Measurements from ENCODE around the gene MAP6.
A peak's percentile ranks its signal among the peaks of the same experiment; 100 is the strongest.
"Not testable (repeated sequence)": the region's sequence is repeated elsewhere in the genome, so short reads cannot be mapped to it uniquely, and the experiment has no call there.

The MAP6 gene

DNA sequence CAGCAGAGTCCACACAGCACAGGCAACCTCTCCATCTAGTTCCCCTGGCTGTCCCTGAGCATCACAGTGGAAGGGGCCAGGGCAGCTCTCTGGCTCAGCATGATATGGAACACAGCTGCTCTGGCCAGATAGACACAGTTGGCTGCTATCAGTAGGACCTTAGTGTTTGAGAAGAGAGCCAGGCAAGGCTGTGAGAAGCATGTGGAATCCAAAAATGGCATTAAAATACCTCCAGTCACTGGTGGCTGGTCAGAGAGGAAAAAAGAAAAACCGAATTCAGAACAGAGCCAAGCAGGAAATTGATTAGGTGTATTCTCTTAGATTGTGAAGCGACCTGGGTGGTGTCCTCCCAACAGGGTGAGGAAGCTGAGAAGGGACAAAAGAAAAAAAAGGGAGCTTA is 78.9 kb downstream of the MAP6 start:
- DNase-seq: no peak

DNA sequence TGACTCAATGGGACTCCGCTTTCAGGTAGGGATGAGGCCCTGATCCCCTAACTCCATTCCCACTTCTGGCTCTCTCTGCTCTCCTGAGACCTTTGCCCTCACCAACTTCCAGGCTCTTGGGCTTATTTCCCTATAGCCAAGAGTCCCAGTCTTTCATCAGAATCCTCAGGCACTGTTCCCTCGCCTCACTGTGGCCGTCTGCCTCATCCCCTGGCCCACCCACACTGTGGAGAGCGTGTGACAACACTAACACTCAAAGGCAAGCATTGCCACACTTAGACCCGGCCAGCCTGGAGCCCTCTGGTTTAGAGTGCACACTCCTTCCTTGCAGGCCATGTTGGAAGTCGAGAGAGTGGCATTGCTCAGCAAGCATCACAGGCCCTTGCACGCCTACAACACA is 79.8 kb downstream of the MAP6 start:
- peak; percentile 21 to 68 (median 52) for DNase-seq

DNA sequence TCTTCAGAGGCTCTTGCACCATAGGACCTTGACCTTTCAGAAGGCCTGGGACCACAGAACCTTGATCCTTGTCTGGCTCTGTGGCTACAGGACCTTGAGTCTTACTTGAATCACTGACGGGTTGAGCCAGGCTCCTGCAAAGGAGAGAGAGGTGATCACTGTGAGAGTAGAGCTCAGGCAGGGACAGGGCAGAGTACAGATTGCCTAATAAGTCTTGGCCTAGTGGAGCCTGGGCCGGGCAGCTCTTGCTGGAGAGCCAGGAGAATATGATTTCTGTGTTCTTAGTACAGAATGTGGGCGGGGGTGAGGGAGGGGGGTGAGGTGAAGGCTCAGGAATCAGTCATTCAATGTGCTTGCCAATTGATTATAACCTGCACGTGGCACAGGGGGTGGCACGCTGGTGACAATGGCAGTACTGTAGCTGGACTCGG is 80.8 kb downstream of the MAP6 start:
- DNase-seq: no peak

DNA sequence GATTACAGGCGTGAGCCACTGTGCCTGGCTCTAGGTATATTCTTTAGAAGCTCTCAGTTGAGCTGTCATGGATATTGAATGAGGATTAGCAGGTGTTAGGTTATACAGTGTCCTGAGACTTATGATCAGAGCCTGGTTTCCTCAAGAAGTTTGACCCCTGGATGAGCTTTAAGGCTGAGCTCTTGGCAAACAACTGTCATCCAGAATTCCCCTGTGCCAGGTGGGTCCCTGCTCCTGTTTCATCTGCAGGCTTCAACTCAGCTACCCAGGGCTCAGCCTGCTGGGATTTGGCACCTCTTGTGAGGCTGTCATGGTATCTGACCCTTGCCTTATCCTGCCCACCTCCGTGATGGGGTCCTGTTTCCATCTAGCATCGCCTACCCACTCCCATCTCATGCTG is 82.4 kb downstream of the MAP6 start:
- DNase-seq: no peak

DNA sequence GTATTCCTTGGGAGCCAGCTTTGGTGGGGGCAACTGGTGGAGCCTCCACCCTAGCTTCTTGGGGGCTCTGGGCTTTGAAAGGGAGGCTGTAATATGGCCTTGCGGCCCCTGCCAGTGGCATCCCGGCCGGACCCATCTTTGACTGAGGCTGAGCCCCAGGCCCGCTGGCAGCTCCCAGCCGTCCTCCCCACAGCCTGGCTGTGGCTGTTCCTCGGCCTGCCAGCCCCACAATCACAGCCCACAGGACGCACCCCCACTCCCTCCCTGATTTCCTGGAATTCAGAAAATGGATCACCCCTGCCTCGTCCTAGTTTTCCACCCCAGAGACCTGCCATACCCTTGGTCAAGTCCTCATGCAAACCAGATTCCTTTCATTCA is 83.6 kb downstream of the MAP6 start:
- DNase-seq: no peak

DNA sequence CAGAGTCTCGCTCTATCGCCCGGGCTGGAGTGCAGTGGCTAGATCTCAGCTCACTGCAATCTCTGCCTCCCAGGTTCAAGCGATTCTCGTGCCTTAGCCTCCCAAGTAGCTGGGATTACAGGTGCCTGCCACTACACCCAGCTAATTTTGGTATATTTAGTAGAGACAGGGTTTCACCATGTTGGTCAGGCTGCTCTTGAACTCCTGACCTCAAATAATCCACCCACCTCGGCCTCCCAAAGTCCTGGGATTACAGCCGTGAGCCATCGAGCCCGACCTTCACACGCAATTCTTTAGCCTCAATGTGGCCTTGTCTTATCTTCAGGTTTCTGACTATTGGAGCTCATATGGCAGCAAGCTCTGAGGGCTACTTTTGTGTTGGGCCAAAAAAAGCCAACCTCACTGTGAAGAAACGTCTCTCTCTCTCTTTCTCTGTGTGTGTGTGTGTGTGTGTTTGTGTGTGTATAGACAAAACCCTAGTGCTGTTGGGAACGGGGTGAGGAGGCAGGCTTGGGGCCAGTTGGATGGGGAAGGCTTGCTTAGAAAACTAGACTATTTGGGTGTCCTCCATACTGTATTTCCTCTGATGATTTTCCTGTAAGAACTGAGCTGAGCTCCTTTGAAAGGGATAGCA is 84.1 kb downstream of the MAP6 start:
- DNase-seq: not testable (repeated sequence)

DNA sequence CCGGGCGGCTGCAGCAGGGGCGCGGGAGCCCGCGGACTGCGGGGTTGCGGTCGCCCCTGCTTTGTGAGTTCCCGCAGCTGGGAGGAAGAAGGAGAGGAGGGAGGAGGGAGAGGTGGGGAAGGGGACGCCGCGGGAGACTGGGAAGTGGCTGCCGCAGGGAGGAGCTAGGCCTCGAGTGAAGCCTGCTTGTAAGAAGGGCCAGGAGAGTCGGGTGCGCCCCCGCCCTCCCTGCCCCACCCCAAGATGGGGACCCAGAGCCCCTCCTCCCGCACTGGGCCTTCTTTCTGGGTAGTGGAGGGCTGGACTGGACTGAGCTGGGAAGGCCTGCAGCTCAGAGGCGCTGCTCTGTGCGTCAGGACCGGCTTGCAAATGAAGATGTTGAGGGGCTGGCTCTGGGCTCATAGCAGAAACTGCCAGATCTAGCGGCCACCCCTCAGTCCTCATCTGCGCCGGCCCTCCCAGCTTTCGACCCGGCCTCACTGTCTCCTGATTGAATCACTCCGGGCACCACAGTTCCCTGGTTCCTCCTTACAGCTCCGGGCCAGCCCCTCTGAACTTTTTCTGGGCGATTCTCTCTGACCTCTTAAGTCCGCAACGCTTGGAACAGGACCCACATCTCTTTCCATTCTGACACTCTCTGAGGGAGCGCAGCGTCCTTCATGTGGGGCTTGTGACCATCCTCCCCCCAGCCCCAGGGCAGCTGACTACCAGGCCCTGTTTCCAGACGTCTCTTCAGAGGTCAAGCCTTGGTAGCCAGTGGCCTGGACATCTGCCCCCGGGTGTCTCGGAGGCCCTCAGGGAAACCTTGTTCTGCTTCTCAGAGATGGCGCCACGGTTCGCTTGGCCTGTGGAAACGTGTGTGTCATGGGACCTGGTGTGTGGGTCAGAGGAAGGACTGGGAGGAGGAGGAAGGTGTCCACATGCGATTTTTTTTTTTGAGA is 84.8 kb downstream of the MAP6 start:
- peak in 3 of 4 experiments; percentile 35 to 74 (median 70) for DNase-seq

DNA sequence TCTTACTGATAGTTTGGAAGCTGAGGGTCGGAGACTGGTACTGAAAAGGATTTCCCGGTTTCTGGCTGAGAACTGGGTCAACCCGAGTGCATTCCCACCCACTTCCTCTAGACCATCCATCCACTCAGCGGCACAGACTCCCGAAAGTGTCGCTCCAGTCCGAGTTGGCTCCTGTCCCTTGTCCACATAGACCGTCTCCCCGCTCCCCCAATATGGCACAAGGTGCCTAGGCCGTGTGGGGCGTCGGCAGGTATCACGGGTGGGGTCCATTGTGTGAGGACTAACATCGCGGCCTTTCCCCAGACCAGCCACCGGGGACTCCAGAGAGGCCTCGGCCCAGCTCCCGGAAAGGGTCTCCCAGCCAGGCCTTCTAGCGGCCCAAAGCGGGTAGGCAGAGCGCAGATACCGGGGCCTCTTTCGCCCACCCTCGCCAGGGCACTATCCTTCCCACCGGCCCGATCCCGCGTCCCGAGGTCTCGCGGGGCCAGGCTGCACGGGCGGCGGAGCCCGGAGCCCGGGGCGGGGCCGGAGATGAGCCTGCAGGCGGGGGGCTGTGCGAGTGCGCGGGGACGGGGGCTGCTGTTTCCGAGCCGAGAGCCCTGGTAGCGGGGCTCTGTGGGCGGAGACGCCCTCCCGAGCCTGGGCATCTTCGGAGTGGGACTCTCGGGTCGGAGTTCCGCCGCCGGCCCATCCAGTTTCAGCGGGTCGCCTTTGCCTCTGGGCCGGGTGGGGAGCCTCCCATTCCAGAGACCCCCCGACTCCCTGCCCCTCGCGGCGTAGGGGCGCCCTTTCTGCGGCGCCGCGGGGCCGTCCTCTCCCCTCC is 85.7 kb downstream of the MAP6 start:
- DNase-seq: peak; percentile 22 to 88 (median 64)

DNA sequence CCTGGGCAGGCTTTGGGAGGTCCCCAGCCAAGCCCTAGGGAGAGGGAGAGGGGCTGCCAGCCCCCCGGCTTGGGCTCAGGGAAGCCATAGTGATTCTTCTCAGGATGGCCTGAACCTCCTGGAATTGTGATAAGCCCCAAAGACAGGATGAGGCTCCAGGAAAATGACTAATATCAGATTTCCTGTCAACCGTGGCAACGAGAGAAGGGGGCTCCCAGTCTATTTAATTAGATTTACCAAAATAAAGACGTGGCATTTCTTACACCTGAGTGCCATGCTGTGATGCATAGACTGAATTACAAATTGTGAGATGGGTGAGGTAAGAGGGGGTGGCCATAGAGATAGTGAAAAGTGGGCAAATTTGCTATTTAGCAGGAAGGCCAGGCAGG is 86.3 kb downstream of the MAP6 start:
- DNase-seq: no peak

DNA sequence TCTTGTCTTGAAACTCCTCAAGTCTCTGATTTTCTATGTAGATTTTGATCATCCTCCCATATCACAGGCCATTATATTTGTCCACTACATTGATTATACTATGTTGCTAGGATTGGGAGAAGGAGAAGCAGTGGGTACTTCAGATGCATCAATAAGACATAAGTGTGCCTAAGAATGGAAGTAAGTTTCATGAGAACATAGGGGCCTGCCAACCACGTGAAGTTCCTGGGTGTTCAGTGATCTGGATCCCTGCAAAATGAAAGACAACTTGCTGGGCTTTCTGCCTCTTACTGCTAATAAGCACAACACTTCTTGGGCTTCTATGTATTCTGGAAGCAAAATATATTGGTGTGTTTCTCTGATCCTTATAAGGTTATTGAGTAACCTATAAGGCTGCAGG is 89.0 kb downstream of the MAP6 start:
- DNase-seq: no peak

DNA sequence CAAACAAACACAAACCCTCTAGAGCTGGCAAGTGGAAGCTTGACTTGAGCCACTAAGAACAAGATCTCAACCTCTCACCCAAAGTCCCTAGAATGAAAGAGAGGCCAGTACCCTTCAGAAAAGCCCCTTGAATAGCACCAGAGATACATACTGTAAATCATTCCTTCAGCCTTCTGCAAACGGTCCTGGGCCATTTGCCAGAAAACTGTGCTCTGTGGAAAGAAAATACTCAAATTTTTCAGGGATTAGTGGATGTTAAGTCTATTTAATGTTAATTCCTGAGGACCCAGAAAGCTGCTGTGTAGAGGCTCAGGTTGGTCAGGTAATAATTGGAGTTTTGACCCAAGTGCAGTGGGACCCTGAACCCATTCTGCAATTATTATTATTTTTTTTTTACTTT is 89.9 kb downstream of the MAP6 start:
- no peak for DNase-seq

DNA sequence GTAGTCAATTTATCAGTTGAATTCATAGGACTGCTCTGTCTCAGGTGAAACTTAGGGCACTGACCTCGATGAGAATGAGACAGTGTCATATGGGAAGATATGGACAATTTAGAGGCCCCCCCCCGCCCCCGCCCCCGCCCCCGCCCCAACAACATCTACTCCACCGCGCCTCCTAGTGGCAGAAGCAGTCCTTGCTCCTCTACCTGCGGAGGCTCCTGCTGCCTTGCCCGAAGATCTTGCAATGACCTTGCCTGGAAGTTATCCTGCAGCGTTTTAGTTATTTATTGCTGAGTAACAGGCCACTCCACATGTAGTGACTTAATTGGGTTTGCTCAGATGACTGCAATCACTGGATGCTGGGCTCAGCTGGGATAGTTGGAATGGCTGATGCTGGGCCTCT is 91.6 kb downstream of the MAP6 start:
- DNase-seq: no peak

DNA sequence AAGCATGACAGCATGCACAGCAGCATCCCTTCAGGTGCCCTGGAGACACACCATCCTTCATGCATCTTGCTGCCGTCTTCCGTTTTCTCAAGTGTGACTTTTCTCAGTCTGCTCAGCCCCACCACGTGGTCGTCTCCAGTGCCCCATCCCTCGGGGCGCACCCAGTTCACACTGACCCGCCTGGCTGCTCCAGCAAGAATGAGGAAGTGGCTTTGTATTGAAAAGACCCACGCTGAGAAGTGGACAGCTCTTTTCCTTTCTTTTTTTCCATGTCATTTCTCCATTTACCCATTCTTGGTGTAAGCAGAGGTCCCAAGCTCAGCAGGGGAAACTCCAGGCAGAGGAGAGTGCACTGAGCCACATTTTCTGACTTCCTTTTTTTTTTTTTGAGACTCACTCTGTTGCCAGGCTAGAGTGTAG is 92.3 kb downstream of the MAP6 start:
- peak; percentile 89 to 95 (median 94) for DNase-seq

DNA sequence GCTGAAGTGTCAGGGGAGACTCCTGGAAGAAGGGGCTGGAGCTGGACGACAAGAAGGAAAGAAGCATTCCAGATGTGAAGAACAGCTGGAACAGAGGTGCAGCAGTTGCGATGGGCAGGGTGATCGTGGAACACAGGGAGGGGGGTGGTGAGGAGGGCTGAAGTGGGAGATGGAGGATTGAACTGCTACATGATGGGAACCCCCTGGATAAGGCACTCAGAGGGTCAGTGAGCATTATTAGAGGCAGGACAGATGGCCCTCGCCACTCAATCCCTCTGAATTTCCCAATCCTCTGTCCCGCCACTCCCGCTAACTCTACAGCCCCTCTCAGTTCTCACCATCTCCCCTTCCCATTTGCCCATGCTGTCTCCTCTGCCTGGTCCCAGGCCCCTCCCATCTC is 92.8 kb downstream of the MAP6 start:
- no peak for DNase-seq

DNA sequence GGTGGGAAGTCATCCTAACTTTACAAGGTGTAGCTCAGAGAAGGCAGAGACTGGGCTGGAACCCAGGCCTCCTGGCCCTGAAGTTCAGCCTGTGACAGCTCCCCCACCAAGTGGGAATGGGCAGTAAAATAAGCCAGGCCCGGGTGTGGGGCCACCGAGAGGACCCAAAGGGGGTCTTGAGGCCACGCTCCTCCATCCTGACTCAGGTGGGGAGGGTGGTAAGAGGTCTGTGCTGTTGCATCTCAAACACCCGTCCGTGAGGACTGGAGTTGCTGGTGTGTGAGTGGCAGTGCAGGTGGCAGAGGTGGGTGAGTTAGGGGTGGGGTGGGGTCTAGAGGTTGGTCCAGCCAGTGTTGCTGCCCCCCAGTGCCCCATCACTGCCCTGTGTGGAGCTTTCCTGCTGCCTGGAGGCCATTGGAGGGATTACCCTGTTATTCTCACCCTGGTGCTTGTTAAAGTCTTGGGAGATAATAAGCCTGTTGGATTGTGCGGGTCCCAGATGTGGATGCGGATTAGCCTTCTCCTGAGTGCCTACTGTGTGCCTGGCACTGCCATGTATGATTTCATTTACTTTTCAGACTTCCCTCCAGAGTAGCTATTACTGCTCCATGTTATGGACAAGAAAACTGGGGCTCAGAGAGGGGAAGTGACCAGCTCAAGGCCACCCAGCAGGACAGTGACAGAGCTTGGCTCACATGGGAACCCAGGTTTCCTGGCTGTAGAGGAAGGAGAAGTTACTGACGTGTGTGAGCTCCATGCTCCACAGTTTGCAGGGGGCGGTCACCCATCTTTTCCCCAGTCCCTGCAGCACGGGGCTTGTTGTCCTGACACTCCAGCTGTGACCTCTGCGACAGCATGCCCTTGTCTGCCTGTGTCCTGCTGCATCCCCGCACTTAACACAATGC is 93.9 kb downstream of the MAP6 start:
- peak in 3 of 4 experiments; percentile 46 to 58 (median 54) for DNase-seq

DNA sequence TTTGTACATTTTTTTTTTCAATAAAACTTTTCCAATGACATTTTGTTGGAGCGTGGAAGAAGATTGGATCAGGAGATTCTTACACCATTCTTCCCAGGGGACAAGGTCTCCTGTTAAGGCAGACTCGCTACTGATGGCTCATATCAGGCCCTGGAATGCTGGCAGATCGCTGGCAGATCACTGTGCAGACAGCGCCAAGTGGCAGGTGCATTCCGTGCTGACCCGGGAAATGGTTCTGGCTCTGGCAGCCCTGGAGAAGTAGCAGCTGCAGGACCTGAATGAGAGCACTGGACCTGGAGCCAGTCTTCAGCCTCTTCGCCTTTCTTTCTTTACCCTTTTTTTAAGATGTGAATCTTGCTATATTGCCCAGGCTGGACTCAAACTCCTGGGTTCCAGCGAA is 96.1 kb downstream of the MAP6 start:
- DNase-seq: no peak

DNA sequence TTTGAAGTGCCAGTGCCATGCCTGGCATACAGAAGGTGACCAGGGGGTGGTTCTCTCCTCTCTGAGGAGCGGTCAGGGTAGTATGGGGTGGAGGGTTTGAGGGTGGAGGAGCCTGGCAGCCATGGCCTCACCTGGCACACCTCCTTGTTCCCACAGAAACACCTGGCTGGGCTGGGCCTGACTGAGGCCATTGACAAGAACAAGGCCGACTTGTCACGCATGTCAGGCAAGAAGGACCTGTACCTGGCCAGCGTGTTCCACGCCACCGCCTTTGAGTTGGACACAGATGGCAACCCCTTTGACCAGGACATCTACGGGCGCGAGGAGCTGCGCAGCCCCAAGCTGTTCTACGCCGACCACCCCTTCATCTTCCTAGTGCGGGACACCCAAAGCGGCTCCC is 97.2 kb downstream of the MAP6 start:
- DNase-seq: no peak

DNA sequence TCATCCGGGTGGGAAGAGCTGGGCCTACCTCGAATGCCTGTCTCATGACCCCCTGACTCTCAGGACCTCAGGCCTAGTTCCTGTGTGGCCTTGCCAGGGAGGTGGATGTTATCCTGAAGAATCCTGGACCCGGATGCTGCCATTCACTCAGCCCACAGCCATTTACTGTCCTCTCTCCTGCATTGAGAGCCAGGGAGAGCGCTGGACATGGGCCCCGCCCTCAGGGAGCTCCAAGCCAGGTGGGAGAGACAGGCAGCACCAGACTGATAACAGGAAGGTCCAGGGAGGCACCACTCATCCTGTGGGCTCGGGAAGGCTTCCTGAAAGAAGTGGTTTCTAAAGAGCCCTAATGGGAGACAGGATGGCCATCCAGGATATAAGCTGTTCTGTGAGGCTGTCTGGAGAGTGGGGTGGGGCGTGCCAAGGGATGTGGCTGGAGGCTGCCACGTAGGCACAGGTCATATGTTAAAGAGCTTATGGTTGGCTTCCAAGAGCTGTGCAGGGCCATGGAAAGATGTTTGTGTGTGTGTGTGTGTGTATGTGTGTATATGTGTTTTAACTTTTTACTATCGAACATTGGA is 98.2 kb downstream of the MAP6 start:
- no peak for DNase-seq

DNA sequence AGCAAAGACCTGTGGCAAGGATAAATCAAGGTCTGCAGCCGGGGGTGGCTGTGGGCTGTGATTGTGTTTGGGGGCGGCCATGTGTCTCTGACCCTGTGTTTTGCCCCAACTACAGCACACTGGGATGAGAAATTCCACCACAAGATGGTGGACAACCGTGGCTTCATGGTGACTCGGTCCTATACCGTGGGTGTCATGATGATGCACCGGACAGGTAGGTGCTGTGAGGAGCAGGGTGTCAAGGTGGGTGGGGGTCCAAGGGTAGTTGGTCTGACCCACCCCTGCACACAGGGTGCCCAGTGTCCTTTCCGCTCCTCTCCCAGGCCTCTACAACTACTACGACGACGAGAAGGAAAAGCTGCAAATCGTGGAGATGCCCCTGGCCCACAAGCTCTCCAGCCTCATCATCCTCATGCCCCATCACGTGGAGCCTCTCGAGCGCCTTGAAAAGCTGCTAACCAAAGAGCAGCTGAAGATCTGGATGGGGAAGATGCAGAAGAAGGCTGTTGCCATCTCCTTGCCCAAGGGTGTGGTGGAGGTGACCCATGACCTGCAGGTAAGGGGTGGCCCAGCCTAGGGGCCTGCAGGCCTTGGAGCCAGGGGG is 100.1 kb downstream of the MAP6 start:
- DNase-seq: no peak

DNA sequence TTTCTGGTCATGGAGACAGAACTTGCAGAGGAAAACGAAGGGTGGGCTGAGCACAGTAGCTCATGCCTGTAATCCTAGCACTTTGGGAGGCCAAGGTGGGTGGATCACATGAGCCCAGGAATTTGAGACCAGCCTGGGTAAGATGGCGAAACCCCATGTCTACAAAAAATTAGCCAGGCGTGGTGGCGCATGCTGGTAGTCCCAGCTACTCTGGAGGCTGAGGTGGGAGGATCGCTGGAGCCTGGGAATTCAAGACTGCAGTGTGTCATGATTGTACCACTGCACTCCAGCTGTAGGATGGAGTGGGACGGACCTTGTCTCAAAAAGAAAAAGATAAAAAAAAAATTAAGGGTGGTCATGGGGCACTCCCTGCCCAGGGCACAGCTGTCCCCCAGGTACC is 100.9 kb downstream of the MAP6 start:
- no peak for DNase-seq

DNA sequence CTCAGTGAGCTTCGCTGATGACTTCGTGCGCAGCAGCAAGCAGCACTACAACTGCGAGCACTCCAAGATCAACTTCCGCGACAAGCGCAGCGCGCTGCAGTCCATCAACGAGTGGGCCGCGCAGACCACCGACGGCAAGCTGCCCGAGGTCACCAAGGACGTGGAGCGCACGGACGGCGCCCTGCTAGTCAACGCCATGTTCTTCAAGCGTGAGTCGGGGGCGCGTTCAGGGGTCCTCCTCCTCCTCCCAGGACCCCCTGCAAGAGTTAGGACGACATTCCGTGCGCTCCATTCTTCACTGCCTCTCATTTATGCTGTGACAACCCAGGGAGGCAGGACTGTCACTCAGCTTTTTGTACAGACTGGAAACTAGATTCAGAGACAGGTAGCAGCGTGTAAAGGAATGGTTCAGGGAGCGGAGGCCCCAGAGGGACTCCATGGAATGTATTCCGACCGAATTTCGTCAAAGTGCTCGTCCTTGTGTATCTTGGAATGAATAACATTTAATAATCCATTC is 102.0 kb downstream of the MAP6 start:
- no peak for DNase-seq

Data from suppressor macrophage (primary cell).